Pons (tissue), 1 donor: ENCODE data around the gene TTYH3.
A peak's percentile ranks its signal among the peaks of the same experiment; 100 is the strongest.
"Not testable (repeated sequence)": the region's sequence is repeated elsewhere in the genome, so short reads cannot be mapped to it uniquely, and the experiment has no call there.

Source experiments
- DNase-seq: peaks from one replicate; pipeline ENCODE4 v3.0.0-alpha.2; 2016; ENCODE audit warnings: low spot score

Gene TTYH3

DNA sequence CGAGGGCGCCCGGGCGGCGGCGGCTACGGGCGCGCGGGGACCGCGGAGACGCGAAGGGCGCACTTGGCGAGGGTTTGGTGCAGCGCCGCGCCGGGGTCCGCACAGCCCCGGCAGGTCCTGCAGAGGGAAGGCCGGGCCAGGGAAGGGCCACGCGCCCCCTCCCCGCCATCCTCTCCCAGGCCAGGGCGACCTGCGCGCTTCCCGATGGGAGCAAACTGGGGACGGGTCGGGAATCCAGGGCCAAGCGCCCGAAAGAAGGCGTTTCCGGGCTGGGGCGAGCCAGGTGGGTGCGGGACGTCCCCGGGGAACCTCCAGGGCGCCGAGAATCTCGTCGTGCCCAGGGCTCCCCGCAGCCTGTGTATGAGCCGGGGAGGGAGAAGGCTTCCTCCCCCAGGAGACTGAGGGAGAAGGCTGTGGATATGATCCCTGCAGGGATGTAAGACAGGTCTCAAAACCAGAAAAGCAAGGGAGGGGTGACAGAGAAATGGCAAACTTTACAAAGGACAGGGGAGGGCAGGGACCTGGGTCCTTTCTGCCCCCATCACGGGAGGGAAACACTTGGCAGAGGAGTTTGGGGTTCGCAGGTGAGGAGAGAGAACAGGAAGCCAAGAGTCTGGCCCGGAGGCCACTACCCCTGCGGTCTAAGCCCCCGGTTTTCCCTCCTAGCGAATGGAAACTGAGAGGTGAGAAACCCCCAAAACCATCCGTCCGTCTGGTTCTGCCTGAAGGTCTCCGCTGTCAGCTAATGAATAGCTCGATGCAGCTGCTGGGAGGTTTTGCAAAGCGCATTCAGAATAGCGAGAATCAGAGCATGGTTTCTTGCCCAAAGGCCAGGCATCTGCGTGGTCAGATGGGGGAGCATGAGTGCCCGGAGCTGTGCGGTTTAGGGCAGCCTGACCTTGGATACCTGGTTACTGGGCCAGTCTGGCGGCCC is 56.9 kb downstream of the TTYH3 start:
- peak; percentile 63 for DNase-seq

DNA sequence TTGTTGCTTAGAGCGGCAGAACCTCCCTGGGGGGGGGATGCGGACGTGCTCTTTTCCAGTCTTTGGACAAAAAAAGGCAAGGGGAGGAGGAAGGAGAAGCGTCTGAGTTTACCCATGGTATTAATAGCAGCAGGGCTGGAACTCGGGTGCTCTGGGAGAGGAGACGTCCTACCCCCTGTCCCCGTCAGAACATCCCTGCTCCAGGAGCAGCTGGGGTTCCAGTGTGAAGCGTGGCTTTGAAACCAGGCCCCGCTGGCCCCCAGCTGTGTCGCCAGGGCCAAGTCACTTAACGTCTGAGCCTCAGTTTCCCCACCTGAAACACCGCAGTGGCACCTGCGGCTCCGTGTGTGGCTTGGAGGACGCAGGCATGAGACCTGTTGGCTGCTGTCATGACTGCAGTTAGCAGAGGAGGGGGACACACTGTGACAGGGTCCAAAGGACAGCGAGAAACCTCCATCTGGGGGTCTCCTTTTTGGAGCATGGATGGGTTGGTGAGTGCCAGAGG is 57.6 kb downstream of the TTYH3 start:
- no peak for DNase-seq

GRCh38 chr7:2689951-2690705 is 58.3 kb downstream of the TTYH3 start:
- DNase-seq = no peak

- DNase-seq = no peak
Observed at GRCh38 chr7:2691011-2691707, 59.4 kb downstream of the TTYH3 start.

- not testable (repeated sequence) for DNase-seq
Observed at GRCh38 chr7:2691932-2692439, 60.2 kb downstream of the TTYH3 start.

DNA sequence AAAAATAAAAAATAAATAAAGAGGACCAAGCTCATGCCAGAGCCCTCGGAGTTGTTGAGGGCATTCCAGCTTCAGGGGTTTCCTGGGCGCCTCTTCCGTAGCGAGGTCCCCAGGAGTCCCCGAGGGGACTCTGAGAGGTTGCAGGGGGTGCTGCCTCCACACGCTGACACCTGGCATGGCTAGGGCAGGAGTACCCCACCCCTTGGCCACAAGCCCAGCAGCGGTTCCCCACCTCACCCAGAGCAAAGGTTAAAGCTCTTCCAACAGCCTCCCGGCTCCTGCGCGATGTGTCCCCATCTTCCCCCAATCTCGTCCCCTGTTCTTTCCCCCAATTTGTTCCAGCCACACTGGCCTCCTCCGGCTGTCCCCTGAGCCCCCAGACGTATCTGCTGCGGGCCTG is 60.8 kb downstream of the TTYH3 start:
- DNase-seq = no peak

GRCh38 chr7:2693420-2694121 is 61.8 kb downstream of the TTYH3 start:
- DNase-seq = not testable (repeated sequence)

GRCh38 chr7:2694122-2694436 is 62.3 kb downstream of the TTYH3 start:
- DNase-seq = not testable (repeated sequence)

- no peak for DNase-seq
Observed at GRCh38 chr7:2698581-2699288, 66.9 kb downstream of the TTYH3 start.

- no peak for DNase-seq
Observed at GRCh38 chr7:2699289-2699620, 67.5 kb downstream of the TTYH3 start.

DNA sequence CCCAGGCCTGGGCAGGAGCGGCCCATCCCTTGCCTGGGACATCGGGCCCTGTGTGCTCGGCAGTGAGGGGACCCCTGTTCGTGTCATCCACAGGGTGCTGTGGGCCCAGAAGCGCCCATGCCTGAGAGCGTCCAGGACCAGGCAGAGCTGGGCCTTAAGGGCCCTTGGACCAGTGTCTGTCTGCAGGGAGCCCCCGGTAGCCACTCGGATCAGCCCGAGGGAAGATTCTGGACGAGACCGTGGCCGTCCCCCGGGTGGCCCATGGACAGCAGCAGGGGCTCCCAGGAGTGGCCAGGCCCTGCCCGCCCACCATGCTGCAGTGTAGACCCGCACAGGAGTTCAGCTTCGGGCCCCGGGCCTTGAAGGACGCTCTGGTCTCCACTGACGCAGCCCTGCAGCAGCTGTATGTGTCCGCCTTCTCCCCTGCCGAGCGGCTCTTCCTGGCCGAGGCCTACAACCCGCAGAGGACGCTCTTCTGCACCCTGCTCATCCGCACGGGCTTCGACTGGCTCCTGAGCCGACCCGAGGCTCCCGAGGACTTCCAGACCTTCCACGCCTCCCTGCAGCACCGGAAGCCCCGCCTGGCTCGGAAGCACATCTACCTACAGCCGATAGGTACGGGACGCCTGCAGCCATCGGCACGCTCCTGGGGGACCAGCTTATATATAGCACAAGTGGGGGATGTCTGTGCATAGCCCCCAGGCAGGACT is 68.5 kb downstream of the TTYH3 start:
- DNase-seq = no peak

- DNase-seq = no peak
Observed at GRCh38 chr7:2701424-2701823, 69.6 kb downstream of the TTYH3 start.

DNA sequence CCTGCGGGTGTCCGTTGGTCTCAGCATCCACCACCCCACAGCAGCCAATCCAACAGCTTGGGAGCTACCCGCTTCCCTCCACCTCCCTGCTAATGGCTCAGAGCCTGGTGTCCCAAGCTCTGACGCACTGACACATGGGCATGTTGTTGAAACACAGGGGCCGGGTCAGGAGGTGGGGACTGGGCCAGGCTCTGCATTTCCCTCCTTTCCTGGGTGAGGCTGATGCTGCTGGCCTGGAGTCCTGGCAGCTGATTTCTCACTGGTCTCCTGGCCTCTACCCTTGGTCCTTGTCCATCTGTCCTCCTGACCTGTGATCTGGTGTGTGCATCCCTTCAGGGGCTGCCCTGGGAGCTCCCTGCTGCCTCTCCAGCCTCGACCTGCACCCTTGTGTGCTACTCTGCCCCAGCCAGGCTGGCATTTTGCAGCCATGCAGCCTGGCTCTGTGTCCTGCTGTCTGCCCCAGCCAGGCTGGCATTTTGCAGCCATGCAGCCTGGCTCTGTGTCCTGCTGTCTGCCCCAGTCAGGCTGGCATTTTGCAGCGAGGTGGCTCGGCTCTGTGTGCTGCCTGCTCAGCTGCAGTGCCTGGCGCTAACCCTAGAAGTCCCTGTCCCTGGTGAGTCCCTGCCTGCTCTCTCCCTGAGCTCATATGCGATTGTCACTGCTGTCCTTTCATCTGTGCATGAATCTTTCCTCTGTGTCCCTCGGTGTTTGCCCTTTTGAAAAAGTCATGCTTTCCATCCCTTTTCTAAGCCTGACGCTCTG is 70.2 kb downstream of the TTYH3 start:
- peak; percentile 92 for DNase-seq

DNA sequence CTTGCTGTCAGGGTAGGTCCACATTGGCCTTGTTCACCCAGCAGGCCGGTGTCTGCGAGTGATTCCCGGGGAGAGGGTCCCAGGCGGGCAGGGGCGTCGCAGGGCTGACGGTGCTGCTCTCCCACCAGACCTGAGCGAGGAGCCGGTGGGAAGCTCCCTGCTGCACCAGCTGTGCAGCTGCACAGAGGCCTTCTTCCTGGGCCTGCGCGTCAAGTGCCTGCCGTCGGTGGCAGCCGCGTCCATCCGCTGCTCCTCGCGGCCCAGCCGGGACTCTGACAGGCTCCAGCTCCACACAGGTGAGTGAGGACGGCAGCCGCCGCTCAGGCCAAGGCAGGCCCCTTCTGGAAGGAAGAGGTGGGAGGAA is 70.8 kb downstream of the TTYH3 start:
- no peak for DNase-seq

GRCh38 chr7:2705371-2706096 is 73.7 kb downstream of the TTYH3 start:
- DNase-seq = no peak

DNA sequence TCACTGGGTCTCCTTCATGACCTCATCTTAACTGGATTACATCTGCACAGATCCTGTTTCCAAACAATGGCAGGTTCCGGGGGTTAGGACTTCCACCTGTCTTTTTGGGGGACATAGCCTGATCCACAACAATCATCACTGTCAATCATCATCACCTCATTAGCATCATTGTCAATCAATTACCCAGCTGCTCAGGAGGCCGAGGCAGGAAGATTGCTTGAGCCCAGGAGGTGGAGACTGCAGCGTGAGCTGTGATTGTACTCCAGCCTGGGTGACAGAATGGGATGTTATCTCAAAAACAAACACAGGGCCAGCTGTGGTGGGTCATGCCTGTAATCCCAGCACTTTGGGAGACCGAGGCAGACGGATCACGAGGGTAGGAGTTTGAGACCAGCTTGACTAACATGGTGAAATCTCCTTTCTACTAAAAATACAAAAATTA is 74.9 kb downstream of the TTYH3 start:
- DNase-seq = no peak

- DNase-seq = no peak
Observed at GRCh38 chr7:2707481-2707880, 75.7 kb downstream of the TTYH3 start.

- no peak for DNase-seq
Observed at GRCh38 chr7:2708041-2708440, 76.3 kb downstream of the TTYH3 start.
